ENCODE results near the gene SH3RF3. TPM values are rescaled to one million over a fixed set of nuclear protein-coding genes. Genes with fewer than 3 reads are reported as not detected.

SH3RF3 gene
- total RNA-seq, 1 donor from 2014 or later: 10.8 TPM

- no peak for DNase-seq (ENCODE audit: extremely low spot score in 2 of 2)
- intact Hi-C loops (cut with DNase I): no loop called here
- Histone ChIP-seq H3K9me3 (no peaks in the 10 kb centered on the region), H3K27me3 (no peaks in the 10 kb centered on the region), H3K4me1 (peaks cover 62% of the 10 kb centered on the region), H3K27ac (peak overlapping the region; percentile 84), H3K4me3 (no peak overlapping the region), H3K36me3 (no peaks in the 10 kb centered on the region)
- TF ChIP-seq CTCF (IDR thresholded peaks at IDR 0.05): no peak
- TF ChIP-seq POLR2AphosphoS5 (IDR thresholded peaks at IDR 0.05; ENCODE audit: insufficient read depth in 1 of 2, low read depth in 1 of 2): no peak
- no peak for TF ChIP-seq POLR2A (IDR thresholded peaks at IDR 0.05)
Observed at GRCh38 chr2:109175350-109175678, 46.3 kb downstream of the SH3RF3 start.

GRCh38 chr2:109176928-109177327 lies 47.9 kb downstream of the SH3RF3 start:
- TF ChIP-seq POLR2A (IDR thresholded peaks at IDR 0.05): no peak
- TF ChIP-seq CTCF (IDR thresholded peaks at IDR 0.05): no peak
- no peak for TF ChIP-seq POLR2AphosphoS5 (IDR thresholded peaks at IDR 0.05; ENCODE audit: insufficient read depth in 1 of 2, low read depth in 1 of 2)
- intact Hi-C loops (cut with DNase I): no loop called here

GRCh38 chr2:109177635-109178034 lies 48.6 kb downstream of the SH3RF3 start:
- Histone ChIP-seq H3K9me3 (no peaks in the 10 kb centered on the region), H3K27ac (no peak overlapping the region), H3K4me1 (peaks cover 39% of the 10 kb centered on the region), H3K36me3 (no peaks in the 10 kb centered on the region), H3K4me3 (no peak overlapping the region), H3K27me3 (no peaks in the 10 kb centered on the region)
- no peak for DNase-seq (ENCODE audit: extremely low spot score in 2 of 2)
- TF ChIP-seq POLR2AphosphoS5 (IDR thresholded peaks at IDR 0.05; ENCODE audit: insufficient read depth in 1 of 2, low read depth in 1 of 2) (no peak), POLR2A (IDR thresholded peaks at IDR 0.05) (no peak), CTCF (IDR thresholded peaks at IDR 0.05) (no peak)
- intact Hi-C loops (cut with DNase I): no loop called here

More at GRCh38 chr2:109176928-109177327, 47.9 kb downstream of the SH3RF3 start:
- H3K4me3 ChIP-seq: no peak overlapping the region
- H3K27me3 ChIP-seq: no peaks in the 10 kb centered on the region
- H3K27ac ChIP-seq: no peak overlapping the region
- H3K9me3 ChIP-seq: no peaks in the 10 kb centered on the region
- H3K4me1 ChIP-seq: peaks cover 46% of the 10 kb centered on the region
- H3K36me3 ChIP-seq: no peaks in the 10 kb centered on the region
- no peak for DNase-seq (ENCODE audit: extremely low spot score in 2 of 2)

GRCh38 chr2:109178968-109179367 lies 50.0 kb downstream of the SH3RF3 start:
- TF ChIP-seq POLR2A (IDR thresholded peaks at IDR 0.05) (no peak), CTCF (IDR thresholded peaks at IDR 0.05) (no peak), POLR2AphosphoS5 (IDR thresholded peaks at IDR 0.05; ENCODE audit: insufficient read depth in 1 of 2, low read depth in 1 of 2) (no peak)
- Histone ChIP-seq H3K36me3 (no peaks in the 10 kb centered on the region), H3K27ac (no peak overlapping the region), H3K9me3 (no peaks in the 10 kb centered on the region), H3K4me1 (peaks cover 26% of the 10 kb centered on the region), H3K4me3 (no peak overlapping the region), H3K27me3 (no peaks in the 10 kb centered on the region)
- intact Hi-C loops (cut with DNase I): no loop called here
- no peak for DNase-seq (ENCODE audit: extremely low spot score in 2 of 2)

- Histone ChIP-seq H3K27me3 (no peaks in the 10 kb centered on the region), H3K4me3 (no peak overlapping the region), H3K36me3 (no peaks in the 10 kb centered on the region), H3K9me3 (no peaks in the 10 kb centered on the region), H3K4me1 (peaks cover 23% of the 10 kb centered on the region), H3K27ac (no peak overlapping the region)
- DNase-seq (ENCODE audit: extremely low spot score in 2 of 2): no peak
- intact Hi-C loops (cut with DNase I): no loop called here
- TF ChIP-seq CTCF (IDR thresholded peaks at IDR 0.05): no peak
- no peak for TF ChIP-seq POLR2A (IDR thresholded peaks at IDR 0.05)
- TF ChIP-seq POLR2AphosphoS5 (IDR thresholded peaks at IDR 0.05; ENCODE audit: insufficient read depth in 1 of 2, low read depth in 1 of 2): no peak
Observed at GRCh38 chr2:109180786-109181185, 51.8 kb downstream of the SH3RF3 start.

Data from vagina (tissue), 2 donors.